ENCODE results near the gene VWCE.
"Not testable (repeated sequence)": the region's sequence is repeated elsewhere in the genome, so short reads cannot be mapped to it uniquely, and the experiment has no call there.

GRCh38 chr11:61250796-61251765 lies 44.0 kb downstream of the VWCE start:
- TF ChIP-seq CTCF (optimal IDR thresholded peaks at IDR 0.05 in 1 of 3, IDR thresholded peaks at IDR 0.05 in 1 of 3, conservative IDR thresholded peaks at IDR 0.05 in 1 of 3; ENCODE audit: extremely low read depth in 1 of 3, insufficient read depth in 2 of 3, low read length in 3 of 3); EZH2 (IDR thresholded peaks at IDR 0.05; ENCODE audit: low read length): not testable (repeated sequence)

All from keratinocyte (primary cell).